Transverse colon (tissue), 4 donors: ENCODE data around the gene AOC1. TPM values are rescaled to one million over a fixed set of nuclear protein-coding genes. Genes with fewer than 3 reads are reported as not detected.
"Not testable (repeated sequence)": the region's sequence is repeated elsewhere in the genome, so short reads cannot be mapped to it uniquely, and the experiment has no call there.

Experiments used
- DNase-seq: peaks from one replicate; pipeline ENCODE4 v3.0.0-alpha.2; 2019
- H3K27ac ChIP-seq, 4 donors: fragments of 200-600 bp; sonication (generic); 2 replicates each; pipeline ENCODE4 v1.5.1; 2016 to 2018; ENCODE audit warnings: inconsistent platforms in 4 of 4
- H3K27me3 ChIP-seq: fragments of 200-600 bp; sonication (generic); 2 replicates; pipeline ENCODE4 v1.5.1; 2017; ENCODE audit warnings: inconsistent platforms
- H3K36me3 ChIP-seq, 4 donors: fragments of 200-600 bp; sonication (generic); 2 replicates each; pipeline ENCODE4 v1.5.1; 2017 to 2019; ENCODE audit warnings: inconsistent platforms in 4 of 4
- H3K4me1 ChIP-seq, 4 donors: fragments of 200-600 bp; sonication (generic); 2 replicates each; pipeline ENCODE4 v1.5.1; 2017 to 2020; ENCODE audit warnings: inconsistent platforms in 4 of 4
- H3K4me3 ChIP-seq, 4 donors: fragments of 200-600 bp; sonication (generic); 1 replicate in 1 of 4; 2 replicates in 3 of 4; pipeline versions ENCODE4 v1.5.1 to v1.6.1; 2017 to 2019; ENCODE audit warnings: inconsistent platforms in 4 of 4
- H3K9me3 ChIP-seq, 2 donors: fragments of 200-600 bp; sonication (generic); 2 replicates each; pipeline ENCODE4 v1.5.1; 2017 to 2019; ENCODE audit warnings: inconsistent platforms in 2 of 2
- CTCF ChIP-seq, 5 experiments: fragments of 200-600 bp in 3 of 5; fragments of 450-650 bp in 2 of 5; sonication (generic) in 3 of 5; IDR thresholded peaks; 1 replicate in 2 of 5; 2 replicates in 3 of 5; pipeline ENCODE4 v1.5.1; 2016 to 2017; ENCODE audit warnings: antibody characterized with exemption in 5 of 5, inconsistent platforms in 3 of 5, mild to moderate bottlenecking in 2 of 5, moderate library complexity in 1 of 5
- EP300 ChIP-seq: sonication (generic); formaldehyde crosslinking; IDR thresholded peaks from one replicate; pipeline ENCODE4 v1.6.1; 2017; ENCODE audit warnings: antibody characterized with exemption, low read depth
- POLR2A ChIP-seq: fragments of 450-650 bp; IDR thresholded peaks from one replicate; pipeline ENCODE4 v1.6.1; 2016; ENCODE audit warnings: antibody characterized with exemption, mild to moderate bottlenecking, moderate library complexity
- POLR2AphosphoS5 ChIP-seq, 3 donors: sonication (generic); formaldehyde crosslinking; IDR thresholded peaks; one replicate each; pipeline ENCODE4 v1.6.1; 2016; ENCODE audit warnings: antibody characterized with exemption in 3 of 3
- WGBS, 2 donors: methylation state at CpG; one replicate each; pipeline ENCODE4 v1.1.5; 2018; ENCODE audit warnings: low coverage in 1 of 2; 5-methylcytosine and 5-hydroxymethylcytosine counted together
- in situ Hi-C, 4 donors: fragments of 200-750 bp; cut with MboI; loops; one replicate each; pipeline versions ENCODE4 v1.15.0 to v1.15.1; 2017; ENCODE audit warnings: low sequenced_read_pairs in 3 of 4, low pct_ligation_motif_present in 1 of 4, low pct_unique_long_range_greater_than_20kb in 1 of 4
- intact Hi-C: fragments of 100-400 bp; cut with DNase I; formaldehyde crosslinking; loops from one replicate; pipeline ENCODE4 v1.15.1; 2023; ENCODE audit warnings: low total_unique reads
- total RNA-seq, 4 donors: library from RNA; depleted of rRNA; stranded (reverse); fragments of >200 nt; gene quantifications; one replicate each; pipeline ENCODE4 v1.1.0, GENCODE V29; 2016

Gene AOC1
- total RNA-seq, 4 donors from 2014 or later = 143 to 687 (median 427) TPM

- intact Hi-C loops = no loop called here
- H3K9me3 ChIP-seq = peaks cover 10 to 14% of the 10 kb centered on the region in 2 donors
- in situ Hi-C loops = no loop called here
- H3K36me3 ChIP-seq = peaks cover 0 to 13% (median 2%) of the 10 kb centered on the region in 4 donors
- H3K4me3 ChIP-seq = no peak overlapping the region
- peaks cover 8 to 47% (median 28%) of the 10 kb centered on the region in 4 donors for H3K4me1 ChIP-seq
- no peak for DNase-seq
- no peak for TF ChIP-seq POLR2A
- TF ChIP-seq CTCF (IDR thresholded peaks at IDR 0.05) = no peak
- TF ChIP-seq POLR2AphosphoS5 (IDR thresholded peaks at IDR 0.05) = no peak
- TF ChIP-seq EP300 = no peak
- no peak overlapping the region for H3K27ac ChIP-seq
- H3K27me3 ChIP-seq = peaks cover 8% of the 10 kb centered on the region
Measured at GRCh38 chr7:150805864-150806263, 46.5 kb upstream of the AOC1 start.

GRCh38 chr7:150806454-150806853 is 45.9 kb upstream of the AOC1 start:
- Histone ChIP-seq H3K9me3 (peaks cover 12 to 14% of the 10 kb centered on the region in 2 donors), H3K36me3 (peaks cover 0 to 13% (median 2%) of the 10 kb centered on the region in 4 donors), H3K27me3 (peaks cover 2% of the 10 kb centered on the region), H3K27ac (no peak overlapping the region), H3K4me1 (peaks cover 8 to 41% (median 25%) of the 10 kb centered on the region in 4 donors), H3K4me3 (no peak overlapping the region)
- no peak for DNase-seq
- in situ Hi-C loops (no loop called here), intact Hi-C loops (no loop called here)
- 92 to 96% methylated on average over 3 of the region's 3 CpGs for WGBS, 2 donors
- TF ChIP-seq POLR2A (no peak), POLR2AphosphoS5 (IDR thresholded peaks at IDR 0.05) (no peak), EP300 (no peak)

DNA sequence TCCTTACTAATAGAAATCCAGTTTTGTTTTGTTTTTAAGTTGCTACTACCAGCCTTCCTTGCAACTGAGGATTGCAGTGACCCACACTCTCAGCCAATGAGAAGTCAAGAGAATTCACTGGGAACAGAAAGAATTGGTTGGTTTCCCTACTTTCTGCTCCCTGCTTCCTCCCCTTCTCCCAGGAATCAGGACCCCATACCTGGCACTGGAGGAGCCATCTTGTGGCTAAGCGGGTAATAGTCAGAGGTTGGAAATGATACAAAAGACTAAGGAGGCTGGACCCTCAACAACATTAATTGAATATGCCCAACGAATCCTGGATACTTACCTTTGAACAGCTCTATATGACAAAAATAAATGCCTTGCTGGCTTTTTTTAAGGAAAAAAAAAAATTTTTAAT is 45.5 kb upstream of the AOC1 start:
- in situ Hi-C loops = no loop called here
- no peak for DNase-seq
- H3K4me3 ChIP-seq = no peak overlapping the region
- peaks cover 13 to 14% of the 10 kb centered on the region in 2 donors for H3K9me3 ChIP-seq
- H3K27me3 ChIP-seq = no peaks in the 10 kb centered on the region
- H3K27ac ChIP-seq = no peak overlapping the region
- intact Hi-C loops = no loop called here
- 85 to 90% methylated on average over 2 of the region's 2 CpGs for WGBS, 2 donors
- peaks cover 0 to 13% (median 2%) of the 10 kb centered on the region in 4 donors for H3K36me3 ChIP-seq
- peaks cover 8 to 37% (median 23%) of the 10 kb centered on the region in 4 donors for H3K4me1 ChIP-seq
- TF ChIP-seq POLR2A = no peak
- no peak for TF ChIP-seq EP300
- TF ChIP-seq POLR2AphosphoS5 (IDR thresholded peaks at IDR 0.05) = no peak
- TF ChIP-seq CTCF (IDR thresholded peaks at IDR 0.05) = no peak

DNA sequence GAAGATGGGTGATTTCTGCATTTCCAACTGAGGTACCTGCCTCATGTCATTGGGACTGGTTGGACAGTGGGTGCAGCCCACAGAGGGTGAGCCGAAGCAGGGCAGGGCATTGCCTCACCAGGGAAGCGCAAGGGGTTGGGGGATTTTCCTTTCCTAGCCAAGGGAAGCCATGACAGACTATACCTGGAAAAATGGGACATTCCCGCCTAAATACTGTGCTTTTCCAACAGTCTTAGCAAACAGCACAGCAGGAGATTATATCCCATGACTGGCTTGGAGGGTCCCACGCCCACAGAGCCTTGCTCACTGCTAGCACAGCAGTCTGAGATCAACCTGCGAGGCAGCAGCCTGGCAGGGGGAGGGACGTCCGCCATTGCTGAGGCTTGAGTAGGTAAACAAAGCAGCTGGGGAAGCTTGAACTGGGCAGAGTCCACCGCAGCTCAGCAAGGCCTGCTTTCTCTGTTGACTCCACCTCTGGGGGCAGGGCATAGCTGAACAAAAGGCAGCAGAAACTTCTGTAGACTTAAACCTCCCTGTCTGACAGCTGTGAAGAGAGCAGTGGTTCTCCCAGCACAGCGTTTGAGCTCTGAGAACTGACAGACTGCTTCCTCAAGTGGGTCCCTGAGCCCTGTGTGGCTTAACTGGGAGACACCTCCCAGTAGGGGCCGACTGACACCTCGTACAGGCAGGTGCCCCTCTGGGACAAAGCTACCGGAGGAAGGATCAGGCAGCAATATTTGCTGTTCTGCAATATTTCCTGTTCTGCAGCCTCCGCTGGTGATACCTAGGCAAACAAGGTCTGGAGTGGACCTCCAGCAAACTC is 44.5 kb upstream of the AOC1 start:
- H3K4me3 ChIP-seq, H3K27me3 ChIP-seq, intact Hi-C loops, in situ Hi-C loops: not testable (repeated sequence)
- peak; percentile 80 for DNase-seq
- TF ChIP-seq POLR2AphosphoS5 (IDR thresholded peaks at IDR 0.05) = peak in 1 of 3 donors; percentile 15
- peak; percentile 47 for TF ChIP-seq POLR2A
- WGBS, 2 donors = 54% methylated on average over 13 of the region's 13 CpGs; no CpG with 5 or more reads in 1 of the 2 donors
- Histone ChIP-seq H3K27ac (peak overlapping the region; percentile 60 to 79 (median 76)), H3K9me3 (peaks cover 14 to 15% of the 10 kb centered on the region in 2 donors), H3K4me1 (peaks cover 6 to 27% (median 14%) of the 10 kb centered on the region in 4 donors), H3K36me3 (peaks cover 0 to 13% (median 2%) of the 10 kb centered on the region in 4 donors)

- in situ Hi-C loops = no loop called here
- WGBS, 2 donors = 59 to 63% methylated on average over 2 to 7 of the region's 7 CpGs
- TF ChIP-seq EP300 (no peak), POLR2A (no peak), CTCF (IDR thresholded peaks at IDR 0.05) (no peak), POLR2AphosphoS5 (IDR thresholded peaks at IDR 0.05) (no peak)
Measured at GRCh38 chr7:150814328-150815001, 37.9 kb upstream of the AOC1 start.

More at GRCh38 chr7:150814328-150815001, 37.9 kb upstream of the AOC1 start:
- Histone ChIP-seq H3K4me3 (no peak overlapping the region), H3K36me3 (no peaks in the 10 kb centered on the region), H3K27ac (no peak overlapping the region), H3K4me1 (no peaks in the 10 kb centered on the region), H3K27me3 (no peaks in the 10 kb centered on the region), H3K9me3 (peaks cover 0 to 13% of the 10 kb centered on the region in 2 donors)
- DNase-seq = no peak
- intact Hi-C loops = no loop called here
